SK-N-SH (cell line): ENCODE results near the gene ZNF365. TPM values are rescaled to one million over a fixed set of nuclear protein-coding genes. Genes with fewer than 3 reads are reported as not detected.

ENCODE experiments used
- CTCF ChIA-PET: fragments of 300-600, 350-600 bp; formaldehyde crosslinking; extraction: SDS; loops from one replicate; lab custom pipeline; 2021; lab: Yijun Ruan, JAX
- POLR2A ChIA-PET: fragments of 350-600 bp; sonication (Branson Sonifier 250); formaldehyde crosslinking; extraction: SDS; loops from one replicate; lab custom pipeline; 2020; ENCODE audit warnings: antibody characterized with exemption, inconsistent platforms; lab: Yijun Ruan, JAX
- DNase-seq: peaks from one replicate; pipeline ENCODE4 v3.0.0; 2012
- H2AFZ ChIP-seq: fragments of 200-600 bp; sonication (generic); 2 replicates; pipeline ENCODE4 v1.8.1; 2016; ENCODE audit warnings: antibody characterized with exemption, mild to moderate bottlenecking, low read depth
- H3F3A ChIP-seq: fragments of 200-600 bp; sonication (generic); replicated peaks from 2 replicates; pipeline ENCODE3; 2016; ENCODE audit warnings: antibody characterized with exemption, mild to moderate bottlenecking; ENCODE audit not compliant: insufficient read depth
- H3K27ac ChIP-seq, 2 experiments: fragments of 200-500 bp in 1 of 2; fragments of 200-600 bp in 1 of 2; sonication (Bioruptor generic) in 1 of 2; sonication (generic), shearing (Covaris generic) in 1 of 2; 2 replicates each; pipeline versions ENCODE4 v1.5.1 to v1.6.1; 2014 to 2016; ENCODE audit warnings: low read depth in 2 of 2, inconsistent platforms in 1 of 2, low read length in 1 of 2, mild to moderate bottlenecking in 1 of 2, mixed read lengths in 1 of 2
- H3K27me3 ChIP-seq: fragments of 200-600 bp; sonication (generic), shearing (Covaris generic); 2 replicates; pipeline ENCODE4 v1.6.1; 2016; ENCODE audit warnings: mixed run types; ENCODE audit not compliant: insufficient read depth
- H3K36me3 ChIP-seq, 2 experiments: fragments of 200-500 bp in 1 of 2; fragments of 200-600 bp in 1 of 2; sonication (Bioruptor generic) in 1 of 2; sonication (generic) in 1 of 2; replicated peaks in 1 of 2; 2 replicates each; pipeline versions ENCODE3 to v1.5.1; 2014 to 2016; ENCODE audit warnings: low read length in 1 of 2, mild to moderate bottlenecking in 1 of 2; ENCODE audit not compliant: insufficient read depth in 2 of 2, control insufficient read depth in 1 of 2
- H3K4me1 ChIP-seq, 2 experiments: fragments of 200-500 bp in 1 of 2; fragments of 200-600 bp in 1 of 2; sonication (Bioruptor generic) in 1 of 2; sonication (generic), shearing (Covaris generic) in 1 of 2; 2 replicates each; pipeline versions ENCODE4 v1.5.1 to v1.6.1; 2014 to 2016; ENCODE audit warnings: low read depth in 1 of 2, low read length in 1 of 2, mixed run types in 1 of 2; ENCODE audit not compliant: insufficient read depth in 2 of 2, control insufficient read depth in 1 of 2
- H3K4me2 ChIP-seq: fragments of 200-600 bp; sonication (generic), shearing (Covaris generic); 2 replicates; pipeline ENCODE4 v1.6.1; 2017; ENCODE audit warnings: mixed run types
- H3K4me3 ChIP-seq, 2 experiments: fragments of 200-500 bp in 1 of 2; fragments of 200-600 bp in 1 of 2; sonication (Bioruptor generic) in 1 of 2; sonication (generic), shearing (Covaris generic) in 1 of 2; 2 replicates each; pipeline versions ENCODE4 v1.5.1 to v1.8.1; 2014 to 2016; ENCODE audit warnings: low read depth in 2 of 2, inconsistent platforms in 1 of 2, low read length in 1 of 2, mild to moderate bottlenecking in 1 of 2, mixed read lengths in 1 of 2, moderate library complexity in 1 of 2
- H3K79me2 ChIP-seq: fragments of 200-600 bp; sonication (generic); 2 replicates; pipeline ENCODE4 v1.8.1; 2017; ENCODE audit warnings: mild to moderate bottlenecking; ENCODE audit not compliant: insufficient read depth
- H3K9ac ChIP-seq: fragments of 200-600 bp; sonication (generic); 2 replicates; pipeline ENCODE4 v1.6.1; 2017; ENCODE audit warnings: mixed run types
- H3K9me2 ChIP-seq: fragments of 200-600 bp; sonication (generic); 2 replicates; pipeline ENCODE4 v1.6.1; 2017; ENCODE audit warnings: mixed run types
- H3K9me3 ChIP-seq: fragments of 200-600 bp; sonication (generic); 2 replicates; pipeline ENCODE4 v1.6.1; 2017; ENCODE audit warnings: mixed run types, mild to moderate bottlenecking, moderate library complexity
- H4K20me1 ChIP-seq: fragments of 200-600 bp; sonication (generic); 2 replicates; pipeline ENCODE4 v1.6.1; 2017; ENCODE audit warnings: mild to moderate bottlenecking, mixed run types; ENCODE audit not compliant: insufficient read depth
- CHD2 ChIP-seq: fragments of 150-350 bp; IDR thresholded peaks from 2 replicates; pipeline ENCODE4 v1.6.1; 2018; ENCODE audit warnings: low read length; ENCODE audit not compliant: partially characterized antibody
- ELF1 ChIP-seq: IDR thresholded peaks from 2 replicates; pipeline ENCODE4 v1.4.0; 2012
- FOSL2 ChIP-seq: IDR thresholded peaks from 2 replicates; pipeline ENCODE4 v1.4.0; 2012; ENCODE audit warnings: low read depth, mild to moderate bottlenecking, moderate library complexity, borderline replicate concordance
- GABPA ChIP-seq: IDR thresholded peaks from 2 replicates; pipeline ENCODE4 v1.4.0; 2012; ENCODE audit warnings: low read depth, mild to moderate bottlenecking
- GATA2 ChIP-seq: sonication (generic); formaldehyde crosslinking; IDR thresholded peaks from 2 replicates; pipeline ENCODE4 v1.5.0; 2020; ENCODE audit warnings: mild to moderate bottlenecking, missing genetic modification reagents
- IRF3 ChIP-seq: fragments of 150-350 bp; IDR thresholded peaks from 2 replicates; pipeline ENCODE4 v1.6.1; 2016; ENCODE audit warnings: mild to moderate bottlenecking, low read depth, low read length
- JUND ChIP-seq: IDR thresholded peaks from 2 replicates; pipeline ENCODE4 v1.4.0; 2012
- MEF2A ChIP-seq: IDR thresholded peaks from 2 replicates; pipeline ENCODE4 v1.4.0; 2012; ENCODE audit warnings: low read depth, borderline replicate concordance
- MXI1 ChIP-seq: IDR thresholded peaks from 2 replicates; pipeline ENCODE4 v1.6.1; 2012; ENCODE audit warnings: mild to moderate bottlenecking, low read depth, low read length, improper control_type of control experiment
- NRF1 ChIP-seq: IDR thresholded peaks from 2 replicates; pipeline ENCODE4 v1.6.1; 2012; ENCODE audit warnings: low read depth, mild to moderate bottlenecking, low read length
- RAD21 ChIP-seq: IDR thresholded peaks from 2 replicates; pipeline ENCODE4 v1.6.1; 2012; ENCODE audit warnings: mild to moderate bottlenecking, low read length
- RCOR1 ChIP-seq: fragments of 150-350 bp; IDR thresholded peaks from 2 replicates; pipeline ENCODE4 v1.6.1; 2017; ENCODE audit warnings: antibody characterized with exemption, low read length
- SIN3A ChIP-seq: IDR thresholded peaks from 2 replicates; pipeline ENCODE4 v1.6.1; 2012; ENCODE audit warnings: low read depth, mild to moderate bottlenecking, low read length, moderate library complexity, borderline replicate concordance
- SMC3 ChIP-seq: IDR thresholded peaks from 2 replicates; pipeline ENCODE4 v1.6.1; 2012; ENCODE audit warnings: low read depth, low read length, improper control_type of control experiment
- YY1 ChIP-seq: IDR thresholded peaks from 2 replicates; pipeline ENCODE4 v1.4.0; 2012; ENCODE audit warnings: low read depth, mild to moderate bottlenecking
- WGBS: methylation state at CpG from one replicate; pipeline ENCODE4 v1.1.6; 2017; ENCODE audit warnings: low lambda C conversion rate; 5-methylcytosine and 5-hydroxymethylcytosine counted together
- polyA plus RNA-seq, 3 experiments: library from polyadenylated mRNA; depleted of rRNA; stranded (reverse); fragments of >200 nt; gene quantifications; 2 replicates each; pipeline ENCODE4 v1.2.3, GENCODE V29; 2012
- TF ChIP-seq, protein P1 (sequence below): fragments of 150-350 bp; IDR thresholded peaks from 2 replicates; pipeline ENCODE4 v1.6.1; 2017; ENCODE audit warnings: antibody characterized with exemption, low read length, low read depth, borderline replicate concordance
- TF ChIP-seq, protein P2 (sequence below): IDR thresholded peaks from 2 replicates; pipeline ENCODE4 v1.4.0; 2012; ENCODE audit warnings: low read depth
- TF ChIP-seq, protein P3 (sequence below): fragments of 200-600 bp; sonication (generic); IDR thresholded peaks from 2 replicates; pipeline ENCODE4 v1.6.1; 2017; ENCODE audit warnings: antibody characterized with exemption, mild to moderate bottlenecking, moderate library complexity

Gene ZNF365
- polyA plus RNA-seq, 1 of the 3 experiments (the other 2 are of a cell fraction) = 4.5 TPM

DNA sequence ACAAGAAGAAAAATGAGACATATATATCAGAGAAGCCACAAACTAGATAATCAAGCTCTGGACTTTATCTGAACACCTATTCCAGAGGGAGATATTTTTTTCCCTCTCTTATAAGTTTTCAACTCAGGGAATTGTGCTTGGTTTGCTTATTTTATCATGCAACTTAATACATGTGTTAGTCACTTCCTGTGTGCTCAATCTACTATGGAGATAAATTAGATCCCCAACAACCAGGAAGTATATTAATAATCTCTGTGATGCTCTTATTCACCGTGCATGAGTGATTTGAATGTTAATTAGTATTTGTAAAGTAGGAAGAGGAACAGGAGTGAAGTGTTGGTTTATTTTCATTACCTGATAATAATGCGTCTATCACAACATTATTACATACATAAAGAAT, 38.8 kb upstream of the ZNF365 start:
- Histone ChIP-seq H3K4me3 (no peak overlapping the region), H3F3A (no peaks in the 10 kb centered on the region), H2AFZ (no peak overlapping the region), H3K9me2 (no peaks in the 10 kb centered on the region), H3K4me2 (no peak overlapping the region), H3K27me3 (no peaks in the 10 kb centered on the region), H3K4me1 (no peaks in the 10 kb centered on the region; a peak in 1 of 4 replicates), H3K27ac (no peak overlapping the region), H3K79me2 (no peaks in the 10 kb centered on the region), H4K20me1 (no peaks in the 10 kb centered on the region), H3K9me3 (peaks cover 17% of the 10 kb centered on the region; the same call in 1 of the 2 replicates), H3K9ac (no peak overlapping the region), H3K36me3 (no peaks in the 10 kb centered on the region)
- no peak for DNase-seq
- 58% methylated on average over 2 of the region's 2 CpGs for WGBS
- POLR2A ChIA-PET = no interaction called here
- CTCF ChIA-PET = no interaction called here
- TF ChIP-seq MEF2A = no peak
- no peak for TF ChIP-seq NRF1
- TF ChIP-seq RAD21 = no peak
- no peak for TF ChIP-seq SMC3
- no peak for TF ChIP-seq GATA2 (CRISPR knock-in tag)
- TF ChIP-seq JUND = no peak
- no peak for TF ChIP-seq RCOR1
- TF ChIP-seq YY1 = no peak
- TF ChIP-seq, protein P1, sequence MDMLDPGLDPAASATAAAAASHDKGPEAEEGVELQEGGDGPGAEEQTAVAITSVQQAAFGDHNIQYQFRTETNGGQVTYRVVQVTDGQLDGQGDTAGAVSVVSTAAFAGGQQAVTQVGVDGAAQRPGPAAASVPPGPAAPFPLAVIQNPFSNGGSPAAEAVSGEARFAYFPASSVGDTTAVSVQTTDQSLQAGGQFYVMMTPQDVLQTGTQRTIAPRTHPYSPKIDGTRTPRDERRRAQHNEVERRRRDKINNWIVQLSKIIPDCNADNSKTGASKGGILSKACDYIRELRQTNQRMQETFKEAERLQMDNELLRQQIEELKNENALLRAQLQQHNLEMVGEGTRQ = no peak
- TF ChIP-seq IRF3 = no peak
- no peak for TF ChIP-seq SIN3A

DNA sequence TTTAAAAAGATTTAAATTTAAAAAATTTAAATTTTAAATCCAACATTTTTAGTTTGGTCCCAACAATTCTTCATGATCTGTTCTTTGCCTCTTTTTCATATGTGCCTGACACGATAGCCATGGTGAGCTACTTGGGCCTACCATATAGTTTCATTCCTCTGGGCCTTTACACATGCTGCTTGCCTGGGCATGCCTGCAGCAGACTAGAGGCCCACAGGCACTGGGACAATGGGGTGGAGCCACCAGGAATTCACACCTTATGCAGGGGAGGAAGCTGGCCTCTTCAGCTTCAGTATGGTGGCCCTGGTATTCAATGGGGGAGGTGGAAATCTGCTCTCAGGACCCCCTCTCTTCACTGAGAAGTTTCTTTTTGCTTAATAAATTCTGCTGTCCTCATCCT, 37.8 kb upstream of the ZNF365 start:
- H3K4me2 ChIP-seq = no peak overlapping the region
- no peak overlapping the region for H3K4me3 ChIP-seq
- no peaks in the 10 kb centered on the region for H3F3A ChIP-seq
- H3K36me3 ChIP-seq = no peaks in the 10 kb centered on the region
- no peak for DNase-seq
- no peaks in the 10 kb centered on the region for H3K27me3 ChIP-seq
- no peaks in the 10 kb centered on the region; a peak in 1 of 4 replicates for H3K4me1 ChIP-seq
- no peaks in the 10 kb centered on the region for H3K79me2 ChIP-seq
- H3K9me3 ChIP-seq = peaks cover 22% of the 10 kb centered on the region
- ChIA-PET CTCF (no interaction called here), POLR2A (no interaction called here)
- no peak overlapping the region for H2AFZ ChIP-seq
- WGBS = 75% methylated on average over 1 of the region's 1 CpG
- no peaks in the 10 kb centered on the region for H4K20me1 ChIP-seq
- no peak overlapping the region for H3K9ac ChIP-seq
- TF ChIP-seq ELF1 = no peak
- no peak overlapping the region for H3K27ac ChIP-seq
- H3K9me2 ChIP-seq = no peaks in the 10 kb centered on the region

DNA sequence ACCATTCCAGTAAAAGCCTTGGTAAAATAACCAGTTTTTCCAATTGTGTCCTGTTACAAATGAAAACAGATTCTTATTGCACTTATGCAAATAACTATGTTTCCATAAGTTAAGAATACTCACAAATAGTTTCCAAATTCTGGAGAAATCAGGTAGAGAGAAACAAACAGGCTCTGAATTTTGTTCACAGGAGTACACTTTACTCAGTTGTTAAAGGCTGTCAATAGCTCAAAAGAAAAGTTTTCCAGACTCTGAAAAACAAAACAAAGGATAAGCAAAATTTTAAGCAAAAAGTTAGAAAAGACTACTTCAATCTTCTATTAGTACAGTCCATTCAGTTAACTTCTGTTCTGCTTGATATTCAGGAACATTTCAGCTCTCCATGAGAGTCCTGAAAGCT, 32.8 kb upstream of the ZNF365 start:
- Histone ChIP-seq H3K36me3 (no peaks in the 10 kb centered on the region), H3K4me2 (no peak overlapping the region), H3F3A (no peaks in the 10 kb centered on the region), H3K4me1 (no peaks in the 10 kb centered on the region), H2AFZ (no peak overlapping the region), H4K20me1 (no peaks in the 10 kb centered on the region), H3K4me3 (no peak overlapping the region), H3K9me3 (peaks cover 15% of the 10 kb centered on the region; the same call in 1 of the 2 replicates), H3K27me3 (no peaks in the 10 kb centered on the region), H3K9me2 (no peaks in the 10 kb centered on the region), H3K27ac (no peak overlapping the region), H3K9ac (no peak overlapping the region), H3K79me2 (no peaks in the 10 kb centered on the region)
- POLR2A ChIA-PET = no interaction called here
- CTCF ChIA-PET = no interaction called here
- no peak for DNase-seq
- TF ChIP-seq, protein P1 = no peak
- TF ChIP-seq, protein P2, sequence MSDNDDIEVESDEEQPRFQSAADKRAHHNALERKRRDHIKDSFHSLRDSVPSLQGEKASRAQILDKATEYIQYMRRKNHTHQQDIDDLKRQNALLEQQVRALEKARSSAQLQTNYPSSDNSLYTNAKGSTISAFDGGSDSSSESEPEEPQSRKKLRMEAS = no peak
- TF ChIP-seq MXI1 (no peak), GABPA (no peak), CHD2 (no peak), FOSL2 (no peak)
- TF ChIP-seq, protein P3, sequence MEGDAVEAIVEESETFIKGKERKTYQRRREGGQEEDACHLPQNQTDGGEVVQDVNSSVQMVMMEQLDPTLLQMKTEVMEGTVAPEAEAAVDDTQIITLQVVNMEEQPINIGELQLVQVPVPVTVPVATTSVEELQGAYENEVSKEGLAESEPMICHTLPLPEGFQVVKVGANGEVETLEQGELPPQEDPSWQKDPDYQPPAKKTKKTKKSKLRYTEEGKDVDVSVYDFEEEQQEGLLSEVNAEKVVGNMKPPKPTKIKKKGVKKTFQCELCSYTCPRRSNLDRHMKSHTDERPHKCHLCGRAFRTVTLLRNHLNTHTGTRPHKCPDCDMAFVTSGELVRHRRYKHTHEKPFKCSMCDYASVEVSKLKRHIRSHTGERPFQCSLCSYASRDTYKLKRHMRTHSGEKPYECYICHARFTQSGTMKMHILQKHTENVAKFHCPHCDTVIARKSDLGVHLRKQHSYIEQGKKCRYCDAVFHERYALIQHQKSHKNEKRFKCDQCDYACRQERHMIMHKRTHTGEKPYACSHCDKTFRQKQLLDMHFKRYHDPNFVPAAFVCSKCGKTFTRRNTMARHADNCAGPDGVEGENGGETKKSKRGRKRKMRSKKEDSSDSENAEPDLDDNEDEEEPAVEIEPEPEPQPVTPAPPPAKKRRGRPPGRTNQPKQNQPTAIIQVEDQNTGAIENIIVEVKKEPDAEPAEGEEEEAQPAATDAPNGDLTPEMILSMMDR = no peak
